K562 (cell line): Measurements from ENCODE around the gene SERPINE2. TPM values are rescaled to one million over a fixed set of nuclear protein-coding genes. Genes with fewer than 3 reads are reported as not detected.

Experiments
- KLF6 ChIP-seq: fragments of 250-450 bp; sonication (Bioruptor Pico); IDR thresholded peaks from 2 replicates; pipeline ENCODE4 v1.4.0; 2020; ENCODE audit warnings: mild to moderate bottlenecking, moderate library complexity, borderline replicate concordance
- TBL1XR1 ChIP-seq, 2 experiments: IDR thresholded peaks; 2 replicates each; pipeline ENCODE4 v1.6.1; 2012; ENCODE audit warnings: improper control_type of control experiment in 2 of 2, low read length in 2 of 2, mild to moderate bottlenecking in 1 of 2
- ZNF699 ChIP-seq: fragments of 250-450 bp; sonication (Bioruptor Pico); IDR thresholded peaks from 2 replicates; pipeline ENCODE4 v1.8.0; 2021; ENCODE audit warnings: mild to moderate bottlenecking, moderate library complexity; ENCODE audit not compliant: insufficient replicate concordance
- polyA plus RNA-seq, 8 experiments: library from polyadenylated mRNA; depleted of rRNA in 4 of 8; stranded (reverse) in 5 of 8; unstranded in 3 of 8; fragments of >200 nt; fragmentation: Nextera tagmentation in 2 of 8; fragmentation: Illumina TruSeq in 1 of 8; extraction: Ambion mirVana in 2 of 8; extraction: Trizol in 1 of 8; gene quantifications; 2 replicates each; pipeline versions ENCODE4 v1.2.1 to v1.2.3, GENCODE V29; 2011 to 2014; ENCODE audit warnings: inconsistent platforms in 1 of 8, missing spikeins in 1 of 8
- total RNA-seq, 7 experiments: library from RNA; depleted of rRNA in 6 of 7; stranded (reverse); fragments of >200 nt in 6 of 7; fragmentation: Illumina TruSeq in 2 of 7; extraction: Trizol in 2 of 7; gene quantifications; 2 replicates each; pipeline versions ENCODE4 v1.2.1 to v1.2.3, GENCODE V29; 2011 to 2021; ENCODE audit warnings: low replicate concordance in 1 of 7
- TF ChIP-seq, protein P1 (sequence below): sonication (generic); formaldehyde crosslinking; IDR thresholded peaks from 2 replicates; pipeline ENCODE4 v1.5.0; 2020; ENCODE audit warnings: missing genetic modification reagents
- TF ChIP-seq, protein P2 (sequence below): IDR thresholded peaks from 2 replicates; pipeline ENCODE4 v1.6.1; 2014; ENCODE audit warnings: antibody characterized with exemption
- TF ChIP-seq, protein P3 (sequence below): sonication (generic); formaldehyde crosslinking; IDR thresholded peaks from 2 replicates; pipeline ENCODE4 v1.8.1; 2022; ENCODE audit warnings: missing genetic modification reagents
- TF ChIP-seq, protein P4 (sequence below), 2 experiments: fragments of 450-650 bp in 1 of 2; sonication (generic) in 1 of 2; formaldehyde crosslinking in 1 of 2; IDR thresholded peaks; 2 replicates each; pipeline versions ENCODE4 v1.7.1 to v1.9.0; 2016 to 2022; ENCODE audit warnings: inconsistent platforms in 1 of 2, mild to moderate bottlenecking in 1 of 2, missing genetic modification reagents in 1 of 2

The SERPINE2 gene
- total and polyA plus RNA-seq, 9 of the 15 experiments (the other 6 are each of a cell fraction or from before 2014, with no cell fraction given) = 0.03 to 0.16 (median 0.13) TPM; not detected in 6

DNA sequence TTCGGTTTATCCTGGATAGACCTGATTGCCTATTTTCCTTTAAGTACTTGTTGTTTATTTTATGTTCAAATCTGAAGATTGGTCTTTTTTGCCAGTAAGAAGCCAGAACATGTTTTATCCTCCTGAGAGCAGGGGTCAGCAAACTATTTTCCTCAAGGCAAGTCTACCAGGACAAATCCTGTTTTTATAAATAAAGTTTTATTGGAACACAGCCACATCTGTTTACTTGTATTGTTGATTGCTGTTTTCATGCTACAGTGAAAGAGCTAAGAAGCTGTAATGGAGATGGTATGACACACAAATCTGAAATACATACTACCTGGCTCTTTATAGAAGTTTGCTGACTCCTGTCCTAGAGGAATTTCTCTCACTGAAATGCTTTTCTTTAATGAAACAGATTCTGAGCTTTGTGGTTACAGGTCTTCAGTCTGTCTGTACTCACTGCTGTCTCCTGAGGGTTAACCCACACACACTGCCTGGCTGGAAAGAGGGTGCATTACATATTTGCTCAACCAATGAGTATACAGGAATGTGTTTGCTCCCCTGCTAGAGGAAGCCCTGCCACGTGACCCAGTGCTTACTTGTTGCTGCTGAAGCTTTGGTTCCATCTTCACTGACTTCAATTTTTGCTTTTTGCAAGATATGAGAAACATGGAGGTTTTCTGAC lies 59.2 kb downstream of the SERPINE2 start (continued):
- TF ChIP-seq ZNF699 (CRISPR knock-in tag) (no peak), KLF6 (CRISPR knock-in tag) (no peak), TBL1XR1 (IDR thresholded peaks at IDR 0.05; ENCODE audit: low read length in 2 of 2) (no peak)
- TF ChIP-seq, protein P1, sequence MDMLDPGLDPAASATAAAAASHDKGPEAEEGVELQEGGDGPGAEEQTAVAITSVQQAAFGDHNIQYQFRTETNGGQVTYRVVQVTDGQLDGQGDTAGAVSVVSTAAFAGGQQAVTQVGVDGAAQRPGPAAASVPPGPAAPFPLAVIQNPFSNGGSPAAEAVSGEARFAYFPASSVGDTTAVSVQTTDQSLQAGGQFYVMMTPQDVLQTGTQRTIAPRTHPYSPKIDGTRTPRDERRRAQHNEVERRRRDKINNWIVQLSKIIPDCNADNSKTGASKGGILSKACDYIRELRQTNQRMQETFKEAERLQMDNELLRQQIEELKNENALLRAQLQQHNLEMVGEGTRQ (CRISPR knock-in tag) = peak; percentile 44
- TF ChIP-seq, protein P2, sequence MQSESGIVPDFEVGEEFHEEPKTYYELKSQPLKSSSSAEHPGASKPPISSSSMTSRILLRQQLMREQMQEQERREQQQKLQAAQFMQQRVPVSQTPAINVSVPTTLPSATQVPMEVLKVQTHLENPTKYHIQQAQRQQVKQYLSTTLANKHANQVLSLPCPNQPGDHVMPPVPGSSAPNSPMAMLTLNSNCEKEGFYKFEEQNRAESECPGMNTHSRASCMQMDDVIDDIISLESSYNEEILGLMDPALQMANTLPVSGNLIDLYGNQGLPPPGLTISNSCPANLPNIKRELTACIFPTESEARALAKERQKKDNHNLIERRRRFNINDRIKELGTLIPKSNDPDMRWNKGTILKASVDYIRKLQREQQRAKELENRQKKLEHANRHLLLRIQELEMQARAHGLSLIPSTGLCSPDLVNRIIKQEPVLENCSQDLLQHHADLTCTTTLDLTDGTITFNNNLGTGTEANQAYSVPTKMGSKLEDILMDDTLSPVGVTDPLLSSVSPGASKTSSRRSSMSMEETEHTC = no peak
- TF ChIP-seq, protein P3, sequence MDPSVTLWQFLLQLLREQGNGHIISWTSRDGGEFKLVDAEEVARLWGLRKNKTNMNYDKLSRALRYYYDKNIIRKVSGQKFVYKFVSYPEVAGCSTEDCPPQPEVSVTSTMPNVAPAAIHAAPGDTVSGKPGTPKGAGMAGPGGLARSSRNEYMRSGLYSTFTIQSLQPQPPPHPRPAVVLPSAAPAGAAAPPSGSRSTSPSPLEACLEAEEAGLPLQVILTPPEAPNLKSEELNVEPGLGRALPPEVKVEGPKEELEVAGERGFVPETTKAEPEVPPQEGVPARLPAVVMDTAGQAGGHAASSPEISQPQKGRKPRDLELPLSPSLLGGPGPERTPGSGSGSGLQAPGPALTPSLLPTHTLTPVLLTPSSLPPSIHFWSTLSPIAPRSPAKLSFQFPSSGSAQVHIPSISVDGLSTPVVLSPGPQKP (CRISPR knock-in tag) = no peak
- TF ChIP-seq, protein P4, sequence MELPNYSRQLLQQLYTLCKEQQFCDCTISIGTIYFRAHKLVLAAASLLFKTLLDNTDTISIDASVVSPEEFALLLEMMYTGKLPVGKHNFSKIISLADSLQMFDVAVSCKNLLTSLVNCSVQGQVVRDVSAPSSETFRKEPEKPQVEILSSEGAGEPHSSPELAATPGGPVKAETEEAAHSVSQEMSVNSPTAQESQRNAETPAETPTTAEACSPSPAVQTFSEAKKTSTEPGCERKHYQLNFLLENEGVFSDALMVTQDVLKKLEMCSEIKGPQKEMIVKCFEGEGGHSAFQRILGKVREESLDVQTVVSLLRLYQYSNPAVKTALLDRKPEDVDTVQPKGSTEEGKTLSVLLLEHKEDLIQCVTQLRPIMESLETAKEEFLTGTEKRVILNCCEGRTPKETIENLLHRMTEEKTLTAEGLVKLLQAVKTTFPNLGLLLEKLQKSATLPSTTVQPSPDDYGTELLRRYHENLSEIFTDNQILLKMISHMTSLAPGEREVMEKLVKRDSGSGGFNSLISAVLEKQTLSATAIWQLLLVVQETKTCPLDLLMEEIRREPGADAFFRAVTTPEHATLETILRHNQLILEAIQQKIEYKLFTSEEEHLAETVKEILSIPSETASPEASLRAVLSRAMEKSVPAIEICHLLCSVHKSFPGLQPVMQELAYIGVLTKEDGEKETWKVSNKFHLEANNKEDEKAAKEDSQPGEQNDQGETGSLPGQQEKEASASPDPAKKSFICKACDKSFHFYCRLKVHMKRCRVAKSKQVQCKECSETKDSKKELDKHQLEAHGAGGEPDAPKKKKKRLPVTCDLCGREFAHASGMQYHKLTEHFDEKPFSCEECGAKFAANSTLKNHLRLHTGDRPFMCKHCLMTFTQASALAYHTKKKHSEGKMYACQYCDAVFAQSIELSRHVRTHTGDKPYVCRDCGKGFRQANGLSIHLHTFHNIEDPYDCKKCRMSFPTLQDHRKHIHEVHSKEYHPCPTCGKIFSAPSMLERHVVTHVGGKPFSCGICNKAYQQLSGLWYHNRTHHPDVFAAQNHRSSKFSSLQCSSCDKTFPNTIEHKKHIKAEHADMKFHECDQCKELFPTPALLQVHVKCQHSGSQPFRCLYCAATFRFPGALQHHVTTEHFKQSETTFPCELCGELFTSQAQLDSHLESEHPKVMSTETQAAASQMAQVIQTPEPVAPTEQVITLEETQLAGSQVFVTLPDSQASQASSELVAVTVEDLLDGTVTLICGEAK (IDR thresholded peaks at IDR 0.05) = peak; percentile 89
- TF ChIP-seq, protein P4 (CRISPR knock-in tag; IDR thresholded peaks at IDR 0.05) = peak; percentile 66; the same call in 1 of the 2 replicates
- TF ChIP-seq, all 486 proteins: peak for 3
